Right atrium auricular region (tissue), 2 donors: ENCODE data around the gene SLC9A1. TPM values are rescaled to one million over a fixed set of nuclear protein-coding genes. Genes with fewer than 3 reads are reported as not detected.
"Not testable (repeated sequence)": the region's sequence is repeated elsewhere in the genome, so short reads cannot be mapped to it uniquely, and the experiment has no call there.

Experiments used
- DNase-seq: peaks from one replicate; pipeline ENCODE4 v3.0.0-alpha.2; 2019; ENCODE audit warnings: low spot score
- H3K27ac ChIP-seq, 2 donors: fragments of 200-600 bp; sonication (generic); 1 replicate in 1 of 2; 2 replicates in 1 of 2; pipeline ENCODE4 v1.5.1; 2016 to 2019
- H3K27me3 ChIP-seq, 2 donors: fragments of 200-600 bp; sonication (generic); one replicate each; pipeline versions ENCODE4 v1.5.1 to v1.6.0; 2017 to 2019
- H3K36me3 ChIP-seq: fragments of 200-600 bp; sonication (generic); one replicate; pipeline ENCODE4 v1.5.1; 2016
- H3K4me1 ChIP-seq, 2 donors: fragments of 200-600 bp; sonication (generic); one replicate each; pipeline versions ENCODE4 v1.5.1 to v1.6.0; 2017 to 2019
- H3K4me3 ChIP-seq, 2 donors: fragments of 200-600 bp; sonication (generic); 1 replicate in 1 of 2; 2 replicates in 1 of 2; pipeline ENCODE4 v1.5.1; 2017 to 2019; ENCODE audit warnings: mild to moderate bottlenecking in 1 of 2, moderate library complexity in 1 of 2
- H3K9me3 ChIP-seq, 2 donors: fragments of 200-600 bp; sonication (generic); one replicate each; pipeline ENCODE4 v1.5.1; 2019
- CTCF ChIP-seq, 2 donors: fragments of 200-600 bp; sonication (generic); IDR thresholded peaks; one replicate each; pipeline ENCODE4 v1.5.1; 2019; ENCODE audit warnings: antibody characterized with exemption in 2 of 2
- total RNA-seq, 2 donors: library from RNA; depleted of rRNA; stranded (reverse); fragments of >200 nt; gene quantifications; one replicate each; pipeline ENCODE4 v1.1.0, GENCODE V29; 2016

Gene SLC9A1
- total RNA-seq, 2 donors from 2014 or later, result 20.0 to 28.3 TPM

GRCh38 chr1:27132147-27132546, 22.8 kb downstream of the SLC9A1 start:
- peak overlapping the region; percentile 65 to 66 for H3K27ac ChIP-seq
- no peaks in the 10 kb centered on the region for H3K9me3 ChIP-seq
- no peak for TF ChIP-seq CTCF (IDR thresholded peaks at IDR 0.05)
- no peaks in the 10 kb centered on the region for H3K36me3 ChIP-seq
- no peaks in the 10 kb centered on the region for H3K27me3 ChIP-seq
- DNase-seq, result no peak
- H3K4me3 ChIP-seq, result no peak overlapping the region
- peaks cover 0 to 50% of the 10 kb centered on the region in 2 donors for H3K4me1 ChIP-seq

GRCh38 chr1:27130798-27131197, 24.1 kb downstream of the SLC9A1 start:
- H3K9me3 ChIP-seq, result no peaks in the 10 kb centered on the region
- DNase-seq, result no peak
- TF ChIP-seq CTCF (IDR thresholded peaks at IDR 0.05), result no peak
- H3K4me1 ChIP-seq, result peaks cover 0 to 37% of the 10 kb centered on the region in 2 donors
- H3K4me3 ChIP-seq, result no peak overlapping the region
- peak overlapping the region; percentile 65 to 66 for H3K27ac ChIP-seq
- H3K27me3 ChIP-seq, result no peaks in the 10 kb centered on the region
- no peaks in the 10 kb centered on the region for H3K36me3 ChIP-seq

GRCh38 chr1:27129225-27129624, 25.7 kb downstream of the SLC9A1 start:
- Histone ChIP-seq H3K4me1 (peaks cover 0 to 29% of the 10 kb centered on the region in 2 donors), H3K36me3 (no peaks in the 10 kb centered on the region), H3K4me3 (no peak overlapping the region), H3K27me3 (no peaks in the 10 kb centered on the region), H3K9me3 (no peaks in the 10 kb centered on the region), H3K27ac (no peak overlapping the region)
- TF ChIP-seq CTCF (IDR thresholded peaks at IDR 0.05), result no peak
- no peak for DNase-seq

- Histone ChIP-seq H3K36me3 (no peaks in the 10 kb centered on the region), H3K9me3 (no peaks in the 10 kb centered on the region), H3K27ac (no peak overlapping the region), H3K4me1 (peaks cover 0 to 28% of the 10 kb centered on the region in 2 donors), H3K27me3 (no peaks in the 10 kb centered on the region), H3K4me3 (no peak overlapping the region)
- DNase-seq, result no peak
- no peak for TF ChIP-seq CTCF (IDR thresholded peaks at IDR 0.05)
Measured at GRCh38 chr1:27127419-27127818, 27.5 kb downstream of the SLC9A1 start.

GRCh38 chr1:27126391-27126790, 28.5 kb downstream of the SLC9A1 start:
- Histone ChIP-seq H3K36me3 (no peaks in the 10 kb centered on the region), H3K4me3 (no peak overlapping the region), H3K27ac (no peak overlapping the region), H3K27me3 (no peaks in the 10 kb centered on the region), H3K4me1 (peaks cover 0 to 29% of the 10 kb centered on the region in 2 donors), H3K9me3 (no peaks in the 10 kb centered on the region)
- no peak for TF ChIP-seq CTCF (IDR thresholded peaks at IDR 0.05)
- DNase-seq, result no peak

- peaks cover 0 to 22% of the 10 kb centered on the region in 2 donors for H3K4me1 ChIP-seq
- not testable (repeated sequence) for H3K9me3 ChIP-seq
Measured at GRCh38 chr1:27125125-27125524, 29.8 kb downstream of the SLC9A1 start.

More at GRCh38 chr1:27125125-27125524, 29.8 kb downstream of the SLC9A1 start:
- not testable (repeated sequence) for H3K27ac ChIP-seq, H3K36me3 ChIP-seq, H3K4me3 ChIP-seq, H3K27me3 ChIP-seq, DNase-seq
